H7 (cell line): ENCODE measurements around the gene SIGLEC9. TPM values are rescaled to one million over a fixed set of nuclear protein-coding genes. Genes with fewer than 3 reads are reported as not detected.
A peak's percentile ranks its signal among the peaks of the same experiment; 100 is the strongest.

Experiments used
- DNase-seq: peaks from one replicate; pipeline ENCODE4 v3.0.0; 2012
- H3K27me3 ChIP-seq: 2 replicates; pipeline ENCODE4 v1.6.0; 2011; ENCODE audit warnings: mild to moderate bottlenecking, low read length; ENCODE audit not compliant: control insufficient read depth, insufficient read depth
- H3K36me3 ChIP-seq: replicated peaks from 2 replicates; pipeline ENCODE4 v1.5.1; 2011; ENCODE audit warnings: low read length; ENCODE audit not compliant: control insufficient read depth, insufficient read depth
- H3K4me3 ChIP-seq: 2 replicates; pipeline ENCODE4 v1.5.1; 2011; ENCODE audit warnings: low read depth, mild to moderate bottlenecking, control low read depth, low read length, moderate library complexity; ENCODE audit not compliant: insufficient read depth
- total RNA-seq: library from RNA; depleted of rRNA; stranded (reverse); fragments of >200 nt; shearing (Covaris generic); gene quantifications from 2 replicates; pipeline ENCODE4 v1.2.3, GENCODE V29; 2014; rRNA removed

SIGLEC9 gene
- total RNA-seq: not detected in 2 replicates

- Histone ChIP-seq H3K36me3 (no peaks in the 10 kb centered on the region), H3K27me3 (no peaks in the 10 kb centered on the region; the same call in 1 of the 2 replicates), H3K4me3 (no peak within 1 kb of the TSS)
- DNase-seq: no peak
These were observed at the start of gene SIGLEC9 for GRCh38 chr19:51124729-51125128. Gene SIGLEC9, plus strand, starts transcription at chr19:51124906. Its CDS starts 69 bp downstream, at chr19:51124975.

GRCh38 chr19:51075998-51076397 is 48.7 kb upstream of the SIGLEC9 start:
- Histone ChIP-seq H3K4me3 (no peak overlapping the region), H3K27me3 (no peaks in the 10 kb centered on the region), H3K36me3 (no peaks in the 10 kb centered on the region)
- no peak for DNase-seq

GRCh38 chr19:51076631-51077213 is 48.0 kb upstream of the SIGLEC9 start:
- H3K36me3 ChIP-seq: no peaks in the 10 kb centered on the region
- no peaks in the 10 kb centered on the region for H3K27me3 ChIP-seq
- H3K4me3 ChIP-seq: no peak overlapping the region
- DNase-seq: peak; percentile 52

- H3K27me3 ChIP-seq: no peaks in the 10 kb centered on the region; the same call in 1 of the 2 replicates
- no peaks in the 10 kb centered on the region for H3K36me3 ChIP-seq
- H3K4me3 ChIP-seq: no peak overlapping the region
- DNase-seq: peak; percentile 43
These were observed 46.6 kb upstream of the SIGLEC9 start for GRCh38 chr19:51078104-51078503.

GRCh38 chr19:51078731-51079130 is 46.0 kb upstream of the SIGLEC9 start:
- DNase-seq: no peak
- Histone ChIP-seq H3K36me3 (no peaks in the 10 kb centered on the region), H3K4me3 (no peak overlapping the region), H3K27me3 (no peaks in the 10 kb centered on the region; the same call in 1 of the 2 replicates)

- DNase-seq: peak; percentile 45
- Histone ChIP-seq H3K27me3 (no peaks in the 10 kb centered on the region; the same call in 1 of the 2 replicates), H3K4me3 (no peak overlapping the region), H3K36me3 (no peaks in the 10 kb centered on the region)
These were observed 45.1 kb upstream of the SIGLEC9 start for GRCh38 chr19:51079481-51080110.

- DNase-seq: no peak
- Histone ChIP-seq H3K27me3 (no peaks in the 10 kb centered on the region; the same call in 1 of the 2 replicates), H3K36me3 (no peaks in the 10 kb centered on the region), H3K4me3 (no peak overlapping the region)
These were observed 43.2 kb upstream of the SIGLEC9 start for GRCh38 chr19:51081476-51081875.

- Histone ChIP-seq H3K27me3 (no peaks in the 10 kb centered on the region; the same call in 1 of the 2 replicates), H3K36me3 (no peaks in the 10 kb centered on the region), H3K4me3 (no peak within 1 kb of the TSS)
- DNase-seq: peak; percentile 75
These were observed 42.1 kb upstream of the SIGLEC9 start, which contains the start of gene KLK14 for GRCh38 chr19:51082611-51083010. Gene KLK14, minus strand, starts transcription at chr19:51082887. Its CDS starts 273 bp downstream, at chr19:51082614.

GRCh38 chr19:51083181-51083580 is 41.5 kb upstream of the SIGLEC9 start:
- DNase-seq: no peak
- H3K27me3 ChIP-seq: no peaks in the 10 kb centered on the region; the same call in 1 of the 2 replicates

GRCh38 chr19:51083783-51084182 is 40.9 kb upstream of the SIGLEC9 start:
- H3K36me3 ChIP-seq: no peaks in the 10 kb centered on the region
- DNase-seq: peak; percentile 38
- H3K4me3 ChIP-seq: no peak overlapping the region

More at GRCh38 chr19:51083181-51083580, 41.5 kb upstream of the SIGLEC9 start:
- no peak overlapping the region for H3K4me3 ChIP-seq
- H3K36me3 ChIP-seq: no peaks in the 10 kb centered on the region

GRCh38 chr19:51084505-51084904 is 40.2 kb upstream of the SIGLEC9 start:
- no peaks in the 10 kb centered on the region; the same call in 1 of the 2 replicates for H3K27me3 ChIP-seq
- no peaks in the 10 kb centered on the region for H3K36me3 ChIP-seq
- H3K4me3 ChIP-seq: no peak overlapping the region
- peak; percentile 42 for DNase-seq

More at GRCh38 chr19:51083783-51084182, 40.9 kb upstream of the SIGLEC9 start:
- H3K27me3 ChIP-seq: no peaks in the 10 kb centered on the region; the same call in 1 of the 2 replicates

GRCh38 chr19:51086153-51086850 is 38.4 kb upstream of the SIGLEC9 start:
- Histone ChIP-seq H3K36me3 (no peaks in the 10 kb centered on the region), H3K4me3 (no peak overlapping the region), H3K27me3 (no peaks in the 10 kb centered on the region; the same call in 1 of the 2 replicates)
- DNase-seq: peak; percentile 56

GRCh38 chr19:51089786-51090185 is 34.9 kb upstream of the SIGLEC9 start:
- no peaks in the 10 kb centered on the region; the same call in 1 of the 2 replicates for H3K27me3 ChIP-seq
- no peak overlapping the region for H3K4me3 ChIP-seq
- no peaks in the 10 kb centered on the region for H3K36me3 ChIP-seq

GRCh38 chr19:51090471-51090870 is 34.2 kb upstream of the SIGLEC9 start:
- DNase-seq: no peak
- H3K4me3 ChIP-seq: no peak overlapping the region
- no peaks in the 10 kb centered on the region; the same call in 1 of the 2 replicates for H3K27me3 ChIP-seq
- H3K36me3 ChIP-seq: no peaks in the 10 kb centered on the region

More at GRCh38 chr19:51089786-51090185, 34.9 kb upstream of the SIGLEC9 start:
- DNase-seq: peak; percentile 29
